SK-N-SH (cell line): Measurements from ENCODE around the gene SYNPO2.

Experiments
- FOXJ3 ChIP-seq: sonication (generic); formaldehyde crosslinking; IDR thresholded peaks from 2 replicates; pipeline ENCODE4 v1.5.1; 2020; ENCODE audit warnings: mild to moderate bottlenecking, missing genetic modification reagents
- RCOR1 ChIP-seq: fragments of 150-350 bp; IDR thresholded peaks from 2 replicates; pipeline ENCODE4 v1.6.1; 2017; ENCODE audit warnings: antibody characterized with exemption, low read length
- TF ChIP-seq, protein P1 (sequence below): IDR thresholded peaks from 2 replicates; pipeline ENCODE4 v1.4.0; 2012; ENCODE audit warnings: low read depth, borderline replicate concordance
- TF ChIP-seq, protein P2 (sequence below): fragments of 200-600 bp; sonication (generic); IDR thresholded peaks from 2 replicates; pipeline ENCODE4 v1.6.1; 2017; ENCODE audit warnings: antibody characterized with exemption, mild to moderate bottlenecking, moderate library complexity

DNA sequence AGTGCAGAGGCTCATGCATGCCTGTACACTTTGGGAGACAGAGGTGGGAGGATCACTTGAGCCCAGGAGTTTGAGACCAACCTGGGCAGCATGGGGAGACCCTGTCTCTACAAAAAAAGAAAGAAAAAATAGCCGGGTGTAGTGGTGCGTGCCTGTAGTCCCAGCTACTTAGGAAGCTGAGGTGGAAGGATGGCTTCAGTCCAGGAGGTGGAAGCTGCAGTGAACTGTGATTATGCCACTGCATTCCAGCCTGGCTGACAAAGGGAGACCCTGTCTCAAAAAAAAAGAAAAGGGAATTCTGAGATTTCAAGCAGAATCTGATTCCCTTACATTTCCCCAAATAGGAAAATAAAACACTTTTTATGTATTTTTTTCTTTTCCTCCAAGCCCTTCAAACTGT, 83.5 kb downstream of the SYNPO2 start:
- TF ChIP-seq RCOR1 (no peak), FOXJ3 (CRISPR knock-in tag) (no peak)
- TF ChIP-seq, protein P1, sequence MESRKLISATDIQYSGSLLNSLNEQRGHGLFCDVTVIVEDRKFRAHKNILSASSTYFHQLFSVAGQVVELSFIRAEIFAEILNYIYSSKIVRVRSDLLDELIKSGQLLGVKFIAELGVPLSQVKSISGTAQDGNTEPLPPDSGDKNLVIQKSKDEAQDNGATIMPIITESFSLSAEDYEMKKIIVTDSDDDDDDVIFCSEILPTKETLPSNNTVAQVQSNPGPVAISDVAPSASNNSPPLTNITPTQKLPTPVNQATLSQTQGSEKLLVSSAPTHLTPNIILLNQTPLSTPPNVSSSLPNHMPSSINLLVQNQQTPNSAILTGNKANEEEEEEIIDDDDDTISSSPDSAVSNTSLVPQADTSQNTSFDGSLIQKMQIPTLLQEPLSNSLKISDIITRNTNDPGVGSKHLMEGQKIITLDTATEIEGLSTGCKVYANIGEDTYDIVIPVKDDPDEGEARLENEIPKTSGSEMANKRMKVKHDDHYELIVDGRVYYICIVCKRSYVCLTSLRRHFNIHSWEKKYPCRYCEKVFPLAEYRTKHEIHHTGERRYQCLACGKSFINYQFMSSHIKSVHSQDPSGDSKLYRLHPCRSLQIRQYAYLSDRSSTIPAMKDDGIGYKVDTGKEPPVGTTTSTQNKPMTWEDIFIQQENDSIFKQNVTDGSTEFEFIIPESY: no peak
- TF ChIP-seq, protein P2, sequence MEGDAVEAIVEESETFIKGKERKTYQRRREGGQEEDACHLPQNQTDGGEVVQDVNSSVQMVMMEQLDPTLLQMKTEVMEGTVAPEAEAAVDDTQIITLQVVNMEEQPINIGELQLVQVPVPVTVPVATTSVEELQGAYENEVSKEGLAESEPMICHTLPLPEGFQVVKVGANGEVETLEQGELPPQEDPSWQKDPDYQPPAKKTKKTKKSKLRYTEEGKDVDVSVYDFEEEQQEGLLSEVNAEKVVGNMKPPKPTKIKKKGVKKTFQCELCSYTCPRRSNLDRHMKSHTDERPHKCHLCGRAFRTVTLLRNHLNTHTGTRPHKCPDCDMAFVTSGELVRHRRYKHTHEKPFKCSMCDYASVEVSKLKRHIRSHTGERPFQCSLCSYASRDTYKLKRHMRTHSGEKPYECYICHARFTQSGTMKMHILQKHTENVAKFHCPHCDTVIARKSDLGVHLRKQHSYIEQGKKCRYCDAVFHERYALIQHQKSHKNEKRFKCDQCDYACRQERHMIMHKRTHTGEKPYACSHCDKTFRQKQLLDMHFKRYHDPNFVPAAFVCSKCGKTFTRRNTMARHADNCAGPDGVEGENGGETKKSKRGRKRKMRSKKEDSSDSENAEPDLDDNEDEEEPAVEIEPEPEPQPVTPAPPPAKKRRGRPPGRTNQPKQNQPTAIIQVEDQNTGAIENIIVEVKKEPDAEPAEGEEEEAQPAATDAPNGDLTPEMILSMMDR: no peak
